ENCODE measurements around the gene AR. TPM values are rescaled to one million over a fixed set of nuclear protein-coding genes. Genes with fewer than 3 reads are reported as not detected.
"Not testable (repeated sequence)": the region's sequence is repeated elsewhere in the genome, so short reads cannot be mapped to it uniquely, and the experiment has no call there.

The AR gene
- total RNA-seq, 2 donors from 2014 or later = 77.4 to 119 TPM

- DNase-seq (ENCODE audit: low spot score) = no peak
- H3K27me3 ChIP-seq (replicated peaks; ENCODE audit: insufficient read depth) = no peaks in the 10 kb centered on the region
- intact Hi-C loops (cut with DNase I) = no loop called here
- no peaks in the 10 kb centered on the region for H3K4me1 ChIP-seq (replicated peaks)
- no peaks in the 10 kb centered on the region for H3K9me3 ChIP-seq
- TF ChIP-seq CTCF (IDR thresholded peaks at IDR 0.05) (no peak), POLR2A (IDR thresholded peaks at IDR 0.05) (no peak), POLR2AphosphoS5 (IDR thresholded peaks at IDR 0.05) (no peak)
- H3K36me3 ChIP-seq = no peaks in the 10 kb centered on the region
- no peak overlapping the region for H3K27ac ChIP-seq
- H3K4me3 ChIP-seq = no peak overlapping the region
- WGBS = 46% methylated on average over 1 of the region's 1 CpG
Measured at GRCh38 chrX:67654301-67654700, 110.5 kb downstream of the AR start.

GRCh38 chrX:67665583-67665982, 121.8 kb downstream of the AR start:
- H3K27ac ChIP-seq = no peak overlapping the region
- intact Hi-C loops (cut with DNase I) = no loop called here
- no peak for TF ChIP-seq POLR2A (IDR thresholded peaks at IDR 0.05)
- TF ChIP-seq CTCF (IDR thresholded peaks at IDR 0.05) = no peak
- TF ChIP-seq POLR2AphosphoS5 (IDR thresholded peaks at IDR 0.05) = no peak
- 75% methylated on average over 1 of the region's 1 CpG for WGBS
- H3K4me1 ChIP-seq (replicated peaks) = no peaks in the 10 kb centered on the region
- no peak for DNase-seq (ENCODE audit: low spot score)
- no peaks in the 10 kb centered on the region for H3K9me3 ChIP-seq
- H3K36me3 ChIP-seq = no peaks in the 10 kb centered on the region
- H3K27me3 ChIP-seq (replicated peaks; ENCODE audit: insufficient read depth) = no peaks in the 10 kb centered on the region
- H3K4me3 ChIP-seq = no peak overlapping the region

- H3K36me3 ChIP-seq; H3K9me3 ChIP-seq; H3K4me3 ChIP-seq; intact Hi-C loops (cut with DNase I); H3K27ac ChIP-seq; H3K27me3 ChIP-seq (replicated peaks; ENCODE audit: insufficient read depth); DNase-seq (ENCODE audit: low spot score); H3K4me1 ChIP-seq (replicated peaks): not testable (repeated sequence)
- WGBS = 95% methylated on average over 2 of the region's 2 CpGs
Measured at GRCh38 chrX:67670717-67671116, 126.9 kb downstream of the AR start.

GRCh38 chrX:67673741-67674274, 130.0 kb downstream of the AR start:
- TF ChIP-seq CTCF (IDR thresholded peaks at IDR 0.05) = no peak
- TF ChIP-seq POLR2AphosphoS5 (IDR thresholded peaks at IDR 0.05) = no peak
- no peak for TF ChIP-seq POLR2A (IDR thresholded peaks at IDR 0.05)
- WGBS = 40% methylated on average over 2 of the region's 2 CpGs
- Histone ChIP-seq H3K27ac (no peak overlapping the region), H3K4me1 (replicated peaks) (no peaks in the 10 kb centered on the region), H3K27me3 (replicated peaks; ENCODE audit: insufficient read depth) (no peaks in the 10 kb centered on the region), H3K4me3 (no peak overlapping the region), H3K36me3 (no peaks in the 10 kb centered on the region), H3K9me3 (no peaks in the 10 kb centered on the region)
- intact Hi-C loops (cut with DNase I) = no loop called here
- DNase-seq (ENCODE audit: low spot score) = no peak

- DNase-seq (ENCODE audit: low spot score) = no peak
- 89% methylated on average over 1 of the region's 1 CpG for WGBS
Measured at GRCh38 chrX:67674741-67675140, 130.9 kb downstream of the AR start.

More at GRCh38 chrX:67674741-67675140, 130.9 kb downstream of the AR start:
- H3K27ac ChIP-seq = no peak overlapping the region
- intact Hi-C loops (cut with DNase I) = no loop called here
- H3K9me3 ChIP-seq = no peaks in the 10 kb centered on the region
- H3K4me3 ChIP-seq = no peak overlapping the region
- H3K4me1 ChIP-seq (replicated peaks) = no peaks in the 10 kb centered on the region
- no peaks in the 10 kb centered on the region for H3K36me3 ChIP-seq
- TF ChIP-seq CTCF (IDR thresholded peaks at IDR 0.05) (no peak), POLR2AphosphoS5 (IDR thresholded peaks at IDR 0.05) (no peak), POLR2A (IDR thresholded peaks at IDR 0.05) (no peak)
- no peaks in the 10 kb centered on the region for H3K27me3 ChIP-seq (replicated peaks; ENCODE audit: insufficient read depth)
